Neural cell (in vitro differentiated cells): ENCODE measurements around the gene B4GALNT3.

Experiments
- CTCF ChIP-seq: fragments of 450-650 bp; IDR thresholded peaks from 2 replicates; pipeline ENCODE4 v1.5.1; 2014; ENCODE audit warnings: antibody characterized with exemption, mild to moderate bottlenecking, moderate library complexity; ENCODE audit not compliant: poor library complexity, severe bottlenecking
- EP300 ChIP-seq: fragments of 450-650 bp; conservative IDR thresholded peaks from 2 replicates; pipeline ENCODE4 v1.6.1; 2014; ENCODE audit warnings: antibody characterized with exemption, mild to moderate bottlenecking, moderate library complexity; ENCODE audit not compliant: poor library complexity, severe bottlenecking
- EZH2 ChIP-seq: fragments of 200-600, 300-800 bp; shearing (Covaris generic), sonication (generic); IDR thresholded peaks from 2 replicates; pipeline ENCODE4 v1.6.1; 2014; ENCODE audit warnings: antibody characterized with exemption, low read length, borderline replicate concordance, mild to moderate bottlenecking; ENCODE audit not compliant: insufficient read depth, poor library complexity, severe bottlenecking
- MXI1 ChIP-seq: fragments of 450-650 bp; conservative IDR thresholded peaks from 2 replicates; pipeline ENCODE4 v1.6.1; 2014; ENCODE audit warnings: antibody characterized with exemption, mild to moderate bottlenecking; ENCODE audit not compliant: poor library complexity, severe bottlenecking
- POLR2AphosphoS5 ChIP-seq: IDR thresholded peaks from 2 replicates; pipeline ENCODE4 v1.6.1; 2012
- RAD21 ChIP-seq: fragments of 450-650 bp; conservative IDR thresholded peaks from 2 replicates; pipeline ENCODE4 v1.6.1; 2014; ENCODE audit warnings: antibody characterized with exemption, mild to moderate bottlenecking, moderate library complexity
- REST ChIP-seq: IDR thresholded peaks from 2 replicates; pipeline ENCODE4 v1.6.1; 2012; ENCODE audit warnings: borderline replicate concordance
- TAF1 ChIP-seq: IDR thresholded peaks from 2 replicates; pipeline ENCODE4 v1.6.1; 2012; ENCODE audit warnings: low read depth

- TF ChIP-seq POLR2AphosphoS5: no peak
- no peak for TF ChIP-seq CTCF
- no peak for TF ChIP-seq EZH2
- TF ChIP-seq MXI1: no peak
- no peak for TF ChIP-seq REST
- TF ChIP-seq EP300: no peak
- no peak for TF ChIP-seq RAD21
- TF ChIP-seq TAF1: no peak
Measured at GRCh38 chr12:604956-605355, 145.2 kb downstream of the B4GALNT3 start.
